Daoy (cell line): ENCODE data around the gene SAMM50. TPM values are rescaled to one million over a fixed set of nuclear protein-coding genes. Genes with fewer than 3 reads are reported as not detected.

ENCODE experiments used
- DNase-seq: peaks from one replicate; pipeline ENCODE4 v3.0.0-alpha.2; 2015; ENCODE audit warnings: low read depth
- total RNA-seq: library from RNA; depleted of rRNA; stranded (reverse); fragments of >200 nt; shearing (Covaris generic); gene quantifications from 2 replicates; pipeline ENCODE4 v1.2.3, GENCODE V29; 2014

Gene SAMM50
- total RNA-seq, 1 experiment from 2014 or later = 56.7 TPM

- peak; percentile 63 for DNase-seq
Measured at GRCh38 chr22:43945632-43946383, 9.4 kb upstream of the SAMM50 start.

- no peak for DNase-seq
Measured at GRCh38 chr22:43946384-43946667, 8.9 kb upstream of the SAMM50 start.

GRCh38 chr22:43948836-43949406 lies 6.3 kb upstream of the SAMM50 start:
- no peak for DNase-seq

- no peak for DNase-seq
Measured at GRCh38 chr22:43951391-43951790, 3.9 kb upstream of the SAMM50 start.

GRCh38 chr22:43951966-43952365 lies 3.3 kb upstream of the SAMM50 start:
- no peak for DNase-seq

- DNase-seq = no peak
Measured at GRCh38 chr22:43953988-43954785, 1.1 kb upstream of the SAMM50 start.

GRCh38 chr22:43955883-43956782 lies 891 bp downstream of the SAMM50 start:
- no peak for DNase-seq

- DNase-seq = no peak
Measured at GRCh38 chr22:43956805-43957463, 1.7 kb downstream of the SAMM50 start.

- peak; percentile 48 for DNase-seq
Measured at GRCh38 chr22:43957871-43958270, 2.6 kb downstream of the SAMM50 start.

- DNase-seq = no peak
Measured at GRCh38 chr22:43964314-43964857, 9.1 kb downstream of the SAMM50 start.

GRCh38 chr22:43967069-43967468 lies 11.8 kb downstream of the SAMM50 start:
- no peak for DNase-seq

- DNase-seq = no peak
Measured at GRCh38 chr22:43968614-43969013, 13.4 kb downstream of the SAMM50 start.

- no peak for DNase-seq
Measured at GRCh38 chr22:43969021-43969878, 14.0 kb downstream of the SAMM50 start.

- DNase-seq = no peak
Measured at GRCh38 chr22:43969989-43970755, 14.9 kb downstream of the SAMM50 start.

GRCh38 chr22:43971112-43971511 lies 15.9 kb downstream of the SAMM50 start:
- DNase-seq = no peak

GRCh38 chr22:43972931-43973462 lies 17.8 kb downstream of the SAMM50 start:
- DNase-seq = no peak

GRCh38 chr22:43974028-43974545 lies 18.8 kb downstream of the SAMM50 start:
- no peak for DNase-seq

GRCh38 chr22:43975041-43975440 lies 19.8 kb downstream of the SAMM50 start:
- DNase-seq = no peak
